Central memory CD8-positive, alpha-beta T cell (primary cell): ENCODE results near the gene CNTNAP2.

Source experiments
- ATAC-seq: fragments of 150-1000 bp; cut with Tn5 transposase; replicated peaks from 2 replicates; pipeline ENCODE4 v1.10.0; 2022; ENCODE audit warnings: mild to moderate bottlenecking, moderate FRiP score, moderate number of reproducible peaks; ENCODE audit not compliant: poor library complexity, severe bottlenecking; ENCODE audit errors: extremely low read depth
- DNase-seq, 2 donors: peaks; one replicate each; pipeline ENCODE4 v3.0.0; 2021; ENCODE audit warnings: low spot score in 2 of 2
- H3K27ac Mint-ChIP-seq: one replicate; pipeline ENCODE4 v1.8.0; 2022; ENCODE audit warnings: low read depth, mild to moderate bottlenecking, moderate library complexity, mixed read lengths
- H3K27me3 Mint-ChIP-seq: one replicate; pipeline ENCODE4 v1.8.0; 2022; ENCODE audit warnings: mixed read lengths
- H3K36me3 Mint-ChIP-seq: one replicate; pipeline ENCODE4 v1.8.0; 2022; ENCODE audit warnings: mild to moderate bottlenecking, moderate library complexity, mixed read lengths; ENCODE audit not compliant: insufficient read depth
- H3K4me1 Mint-ChIP-seq: one replicate; pipeline ENCODE4 v1.8.0; 2022; ENCODE audit warnings: mixed read lengths
- H3K4me3 Mint-ChIP-seq: one replicate; pipeline ENCODE4 v1.8.0; 2022; ENCODE audit warnings: mild to moderate bottlenecking, moderate library complexity, mixed read lengths
- H3K9me3 Mint-ChIP-seq: one replicate; pipeline ENCODE4 v1.8.0; 2022; ENCODE audit warnings: mixed read lengths

Gene CNTNAP2

DNA sequence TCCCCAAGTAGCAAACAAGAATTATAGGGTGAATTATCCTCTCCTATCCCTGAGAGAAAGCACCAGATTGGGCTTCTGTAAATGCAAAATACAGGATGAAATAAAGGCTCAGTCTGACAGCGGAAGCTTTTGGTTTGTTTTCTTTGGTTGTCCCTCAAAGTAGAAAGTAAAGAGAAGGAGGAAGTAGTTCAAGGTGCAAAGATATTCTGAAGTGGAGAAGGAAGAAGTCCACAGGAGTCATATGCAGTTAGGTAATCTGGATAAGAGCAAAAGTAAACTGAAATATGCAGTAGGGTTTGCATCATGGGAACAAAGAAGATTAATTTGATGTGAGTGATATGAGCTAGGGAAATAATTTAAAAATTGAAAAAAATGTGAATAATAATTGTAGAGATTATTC is 1071.9 kb downstream of the CNTNAP2 start:
- Mint-ChIP-seq H3K9me3 (peaks cover 33% of the 10 kb centered on the region), H3K4me1 (no peaks in the 10 kb centered on the region), H3K4me3 (no peak overlapping the region), H3K27me3 (no peaks in the 10 kb centered on the region), H3K36me3 (no peaks in the 10 kb centered on the region), H3K27ac (no peak overlapping the region)
- no peak for ATAC-seq
- no peak for DNase-seq

DNA sequence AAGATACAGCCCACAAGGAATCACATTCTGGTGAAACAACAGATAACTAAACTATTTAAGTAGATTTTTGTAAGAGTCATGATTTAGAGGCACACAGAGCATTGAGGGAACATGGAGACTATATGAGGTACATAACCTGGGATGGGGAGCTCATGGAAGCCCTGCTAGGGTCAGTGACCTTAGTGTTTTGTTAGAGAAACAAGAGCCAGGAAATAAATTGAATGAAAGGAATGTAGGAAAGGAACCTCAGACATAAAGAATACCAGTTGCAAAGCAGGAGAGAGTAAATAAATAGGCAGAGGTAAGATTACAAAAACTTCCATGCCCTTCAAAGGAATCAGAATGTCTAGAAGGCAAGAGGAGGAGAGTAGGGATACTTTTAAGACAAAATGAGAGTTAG is 1076.9 kb downstream of the CNTNAP2 start:
- Mint-ChIP-seq H3K4me1 (no peaks in the 10 kb centered on the region), H3K27me3 (no peaks in the 10 kb centered on the region), H3K9me3 (peaks cover 14% of the 10 kb centered on the region), H3K27ac (no peak overlapping the region), H3K4me3 (no peak overlapping the region), H3K36me3 (no peaks in the 10 kb centered on the region)
- ATAC-seq (no peak), DNase-seq (no peak)

DNA sequence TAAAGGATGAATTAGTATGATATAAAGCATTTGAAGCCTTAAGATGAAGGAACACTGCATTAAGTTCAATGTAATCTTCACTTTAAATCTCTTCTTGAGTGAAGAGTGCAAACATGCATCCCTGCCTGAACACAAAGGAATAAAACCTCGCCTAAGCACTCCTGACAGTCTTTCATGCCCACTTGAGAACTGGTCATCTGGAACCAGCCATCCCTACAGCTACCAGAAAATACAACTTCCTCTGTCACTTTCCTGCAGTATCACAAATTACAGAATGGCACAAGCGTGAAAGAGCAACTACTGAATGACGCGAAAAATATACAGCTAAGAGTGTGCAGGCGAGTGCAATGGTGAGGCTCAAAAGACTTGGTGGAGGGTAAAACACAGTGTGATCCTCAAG is 1079.9 kb downstream of the CNTNAP2 start:
- Mint-ChIP-seq H3K36me3 (no peaks in the 10 kb centered on the region), H3K9me3 (peaks cover 12% of the 10 kb centered on the region), H3K4me3 (no peak overlapping the region), H3K4me1 (no peaks in the 10 kb centered on the region), H3K27me3 (no peaks in the 10 kb centered on the region), H3K27ac (no peak overlapping the region)
- ATAC-seq (no peak), DNase-seq (no peak)

DNA sequence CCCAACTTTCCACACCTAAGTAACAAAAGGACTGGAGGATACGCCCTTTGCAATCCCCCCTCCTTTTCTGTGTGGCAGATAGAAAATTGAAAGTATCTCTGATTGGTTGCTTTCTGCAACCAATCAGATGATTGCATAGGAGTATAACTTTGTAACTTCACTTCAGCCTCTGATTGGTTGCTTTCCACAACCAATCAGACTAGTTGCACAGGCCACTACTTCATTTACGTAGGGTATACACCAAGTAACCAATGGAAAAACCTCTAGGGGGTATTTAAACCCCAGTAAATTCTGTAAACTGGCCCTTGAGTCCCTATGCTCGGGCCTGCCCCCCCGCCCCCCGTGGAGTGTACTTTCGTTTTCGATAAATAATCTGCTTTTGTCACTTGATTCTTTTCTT is 1080.4 kb downstream of the CNTNAP2 start:
- Mint-ChIP-seq H3K36me3 (no peaks in the 10 kb centered on the region), H3K4me1 (no peaks in the 10 kb centered on the region), H3K27ac (no peak overlapping the region), H3K4me3 (no peak overlapping the region), H3K27me3 (no peaks in the 10 kb centered on the region), H3K9me3 (peaks cover 12% of the 10 kb centered on the region)
- DNase-seq: no peak
- ATAC-seq: no peak

DNA sequence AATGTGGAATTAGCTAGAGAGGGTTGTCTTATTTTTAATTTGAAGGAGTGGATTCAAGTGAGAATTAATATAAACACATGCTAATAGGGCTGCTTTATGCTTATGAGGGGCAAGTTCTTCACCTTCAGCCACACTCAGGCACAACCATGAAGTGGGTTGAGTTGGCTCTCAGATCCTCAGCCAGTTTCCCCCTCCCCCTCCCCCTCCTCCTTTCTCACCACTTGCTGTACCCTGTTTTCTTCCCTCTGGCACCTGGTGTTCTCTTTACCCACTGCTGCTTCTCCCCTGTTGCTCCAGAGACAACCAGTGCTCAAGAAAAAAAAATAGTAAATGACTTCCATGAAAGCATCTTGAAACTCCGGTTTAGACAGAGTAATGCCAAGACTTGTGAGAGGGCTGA is 1083.3 kb downstream of the CNTNAP2 start:
- Mint-ChIP-seq H3K36me3 (no peaks in the 10 kb centered on the region), H3K27ac (no peak overlapping the region), H3K4me3 (no peak overlapping the region), H3K9me3 (peaks cover 10% of the 10 kb centered on the region), H3K4me1 (no peaks in the 10 kb centered on the region), H3K27me3 (no peaks in the 10 kb centered on the region)
- DNase-seq: no peak
- ATAC-seq: no peak

DNA sequence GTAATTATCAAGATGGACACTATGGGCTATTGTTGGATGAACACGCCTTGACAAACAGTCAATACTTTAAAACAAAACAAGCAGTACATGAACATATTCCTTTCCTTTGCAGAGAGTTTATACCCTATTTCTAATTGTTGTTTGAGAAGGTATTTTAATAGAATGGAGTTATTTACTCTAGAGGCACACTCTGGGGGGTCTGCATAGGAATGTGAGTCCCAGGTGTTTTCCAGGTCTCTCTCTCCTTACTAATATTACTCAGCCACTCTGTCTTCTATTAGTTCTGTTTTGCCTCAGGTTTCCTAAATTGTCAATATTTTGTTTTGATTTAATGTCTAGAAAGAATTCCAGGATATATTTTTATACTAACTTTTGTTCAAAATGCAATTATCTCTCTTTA is 1091.4 kb downstream of the CNTNAP2 start:
- H3K4me3 Mint-ChIP-seq: no peak overlapping the region
- DNase-seq (no peak), ATAC-seq (no peak)
- no peaks in the 10 kb centered on the region for H3K4me1 Mint-ChIP-seq
- H3K27ac Mint-ChIP-seq: no peak overlapping the region
- no peaks in the 10 kb centered on the region for H3K27me3 Mint-ChIP-seq
- peaks cover 13% of the 10 kb centered on the region for H3K9me3 Mint-ChIP-seq
- H3K36me3 Mint-ChIP-seq: no peaks in the 10 kb centered on the region

DNA sequence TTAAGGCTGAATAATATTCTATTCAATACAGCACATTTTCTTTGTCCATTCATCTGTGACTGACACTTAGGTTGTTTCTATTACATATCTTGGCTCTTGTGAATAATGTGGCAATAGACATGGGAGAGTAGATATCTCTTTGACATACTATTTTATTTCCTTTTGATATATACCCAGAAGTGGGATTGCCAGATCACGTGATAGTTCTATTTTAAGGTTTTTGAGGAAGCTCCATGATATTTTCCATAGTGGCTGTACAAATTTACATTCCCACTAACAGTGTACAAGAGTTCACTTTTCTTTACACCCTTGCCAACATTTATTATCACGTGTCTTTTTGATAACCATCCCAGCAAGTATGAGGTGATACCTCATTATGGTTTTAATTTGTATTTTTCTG is 1114.7 kb downstream of the CNTNAP2 start:
- no peak for ATAC-seq
- no peak overlapping the region for H3K4me3 Mint-ChIP-seq
- H3K27ac Mint-ChIP-seq: no peak overlapping the region
- DNase-seq: no peak
- no peaks in the 10 kb centered on the region for H3K4me1 Mint-ChIP-seq
- H3K27me3 Mint-ChIP-seq: no peaks in the 10 kb centered on the region
- H3K36me3 Mint-ChIP-seq: peaks cover 1% of the 10 kb centered on the region
- H3K9me3 Mint-ChIP-seq: peaks cover 36% of the 10 kb centered on the region

DNA sequence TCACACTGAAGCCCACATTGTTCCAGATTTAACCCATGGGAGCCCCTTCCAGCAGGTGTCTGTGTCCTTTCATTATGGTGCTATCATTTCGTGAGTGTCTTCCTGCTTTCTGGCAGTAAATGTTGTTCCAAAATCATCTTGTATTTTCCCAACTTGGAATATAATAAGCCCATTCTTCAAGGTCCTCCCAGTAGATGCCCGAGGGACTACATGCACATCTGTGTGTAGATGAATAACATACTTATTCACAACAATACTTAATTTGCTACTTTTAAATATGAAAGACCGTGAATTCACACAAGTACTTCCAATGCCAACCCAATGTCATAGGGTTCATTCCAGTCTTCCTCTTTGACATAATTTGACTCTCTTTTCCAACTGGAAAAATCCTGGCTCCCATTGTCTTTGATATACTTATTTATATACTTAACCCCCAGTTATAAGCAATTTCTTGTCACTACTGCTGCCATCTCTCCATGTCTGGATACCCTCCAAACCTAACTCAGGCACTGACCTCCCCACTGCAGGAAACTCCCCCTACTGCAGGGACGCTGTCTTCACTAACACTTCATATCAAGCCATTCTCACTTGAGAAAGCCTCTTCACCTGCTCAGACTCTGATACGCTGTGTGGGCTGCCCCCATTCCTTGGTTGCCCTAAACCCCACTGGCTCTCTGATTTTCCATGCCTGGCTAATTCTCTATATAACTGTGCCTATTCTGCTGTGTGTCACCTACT is 1119.2 kb downstream of the CNTNAP2 start:
- DNase-seq (no peak), ATAC-seq (no peak)
- H3K27me3 Mint-ChIP-seq: no peaks in the 10 kb centered on the region
- peaks cover 20% of the 10 kb centered on the region for H3K9me3 Mint-ChIP-seq
- H3K27ac Mint-ChIP-seq: no peak overlapping the region
- no peak overlapping the region for H3K4me3 Mint-ChIP-seq
- peaks cover under 1% of the 10 kb centered on the region for H3K36me3 Mint-ChIP-seq
- H3K4me1 Mint-ChIP-seq: no peaks in the 10 kb centered on the region

DNA sequence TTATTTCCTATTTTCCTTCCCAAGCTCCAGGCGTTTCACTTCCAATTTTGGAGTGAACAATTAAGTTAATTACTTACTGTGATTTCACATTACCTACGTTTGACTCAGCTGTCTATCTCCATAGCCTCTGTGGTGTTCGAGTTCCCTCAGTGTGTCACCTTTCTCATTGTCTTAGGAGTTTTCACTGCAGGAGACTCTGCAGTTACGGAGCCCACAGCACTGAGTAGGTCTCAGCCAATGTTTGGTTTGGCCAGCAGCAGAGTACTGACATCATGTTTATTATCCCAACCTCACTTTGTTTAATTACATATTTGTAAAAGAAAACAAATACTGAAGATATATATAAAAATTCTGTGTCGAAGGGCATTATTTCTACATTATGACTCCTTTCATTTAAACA is 1123.9 kb downstream of the CNTNAP2 start:
- H3K4me1 Mint-ChIP-seq: no peaks in the 10 kb centered on the region
- no peaks in the 10 kb centered on the region for H3K36me3 Mint-ChIP-seq
- no peak overlapping the region for H3K4me3 Mint-ChIP-seq
- ATAC-seq (no peak), DNase-seq (no peak)
- no peaks in the 10 kb centered on the region for H3K27me3 Mint-ChIP-seq
- H3K9me3 Mint-ChIP-seq: peaks cover 18% of the 10 kb centered on the region
- H3K27ac Mint-ChIP-seq: no peak overlapping the region

DNA sequence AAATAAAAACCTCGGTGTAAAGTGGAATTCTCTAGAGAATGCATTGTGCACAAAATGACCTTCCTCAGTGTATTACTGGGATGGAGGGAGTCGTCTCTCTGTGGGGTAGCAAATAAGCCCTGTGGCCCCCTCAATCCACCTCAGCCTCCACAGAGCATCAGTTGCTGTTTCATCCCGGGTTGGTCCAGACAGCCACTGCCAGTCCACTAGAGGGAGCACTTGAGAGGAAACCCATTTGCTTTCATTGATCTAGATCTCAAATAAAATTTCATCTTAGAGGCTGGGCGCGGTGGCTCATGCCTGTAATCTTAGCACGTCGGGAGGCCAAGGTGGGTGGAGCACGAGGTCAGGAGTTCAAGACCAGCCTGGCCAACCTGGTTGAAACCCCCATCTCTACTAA is 1128.7 kb downstream of the CNTNAP2 start:
- no peak overlapping the region for H3K4me3 Mint-ChIP-seq
- H3K36me3 Mint-ChIP-seq: no peaks in the 10 kb centered on the region
- no peak overlapping the region for H3K27ac Mint-ChIP-seq
- H3K27me3 Mint-ChIP-seq: no peaks in the 10 kb centered on the region
- no peaks in the 10 kb centered on the region for H3K4me1 Mint-ChIP-seq
- ATAC-seq (no peak), DNase-seq (no peak)
- H3K9me3 Mint-ChIP-seq: peaks cover 16% of the 10 kb centered on the region

DNA sequence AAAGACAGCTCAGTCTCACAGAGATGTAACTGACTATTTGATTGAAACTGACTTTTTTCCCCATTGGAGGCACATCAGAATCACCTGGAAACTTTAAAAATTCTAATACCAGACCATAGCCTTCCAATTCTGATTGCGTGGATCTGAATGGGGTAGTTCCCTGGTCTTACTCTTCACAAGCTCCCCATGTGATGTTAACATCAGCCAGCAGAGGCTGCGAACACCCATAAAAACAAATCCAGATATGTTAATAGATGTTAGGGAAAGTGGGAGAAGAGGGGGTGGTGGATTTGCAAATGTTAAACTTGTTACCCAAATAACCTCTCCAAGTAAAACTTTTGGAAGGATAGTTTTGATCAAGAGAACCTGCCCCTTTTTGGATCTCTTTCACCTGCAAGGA is 1133.4 kb downstream of the CNTNAP2 start:
- Mint-ChIP-seq H3K4me1 (no peaks in the 10 kb centered on the region), H3K27me3 (no peaks in the 10 kb centered on the region), H3K4me3 (no peak overlapping the region), H3K36me3 (no peaks in the 10 kb centered on the region), H3K9me3 (peaks cover 17% of the 10 kb centered on the region), H3K27ac (no peak overlapping the region)
- DNase-seq (no peak), ATAC-seq (no peak)

DNA sequence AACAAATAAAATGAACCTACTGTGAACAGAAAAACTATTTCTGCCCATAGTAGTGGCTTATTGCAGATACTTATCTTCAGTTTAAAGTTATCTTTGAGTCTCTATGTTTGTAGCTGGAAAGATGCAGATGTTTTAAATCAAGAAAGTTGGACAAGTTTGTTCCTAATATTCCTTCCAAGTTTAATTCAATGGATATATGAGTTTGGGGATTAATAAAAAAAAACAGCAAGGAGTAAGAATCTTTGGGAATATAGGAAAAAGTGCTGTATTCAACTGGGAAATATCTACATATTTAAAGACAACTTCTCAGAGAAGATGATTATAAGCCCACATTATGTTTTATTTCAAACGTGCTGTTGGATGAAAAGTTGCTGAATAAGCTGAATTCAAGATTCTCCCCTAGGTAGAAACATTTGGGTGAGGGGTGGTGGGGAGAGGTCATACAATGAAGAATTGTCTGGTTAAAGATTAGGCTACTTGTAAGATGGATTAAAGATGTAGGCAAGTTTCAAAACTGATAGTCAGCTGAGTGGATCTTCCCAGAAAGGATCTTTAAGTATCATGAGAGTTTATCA is 1135.2 kb downstream of the CNTNAP2 start:
- Mint-ChIP-seq H3K36me3 (no peaks in the 10 kb centered on the region), H3K9me3 (peaks cover 27% of the 10 kb centered on the region), H3K27me3 (no peaks in the 10 kb centered on the region), H3K4me1 (no peaks in the 10 kb centered on the region), H3K27ac (no peak overlapping the region), H3K4me3 (no peak overlapping the region)
- no peak for ATAC-seq
- DNase-seq: no peak

DNA sequence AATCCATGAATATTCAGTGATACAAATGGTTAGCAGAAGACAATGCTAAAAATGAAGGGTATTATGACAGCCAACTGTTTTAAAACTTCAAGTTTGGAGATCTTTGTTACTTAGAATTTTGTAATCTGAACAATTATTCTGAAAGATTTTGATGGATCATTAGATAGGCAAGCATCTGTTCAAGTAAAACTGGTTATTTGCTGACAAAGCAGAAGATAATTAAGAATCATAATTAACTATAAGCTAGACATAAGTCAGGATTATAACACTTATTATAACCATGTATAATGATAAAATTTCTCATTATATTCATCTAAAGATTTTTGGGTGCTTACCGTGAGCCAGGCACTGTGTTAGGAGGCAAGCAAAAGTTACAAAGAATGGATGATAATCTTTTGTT is 1145.1 kb downstream of the CNTNAP2 start:
- Mint-ChIP-seq H3K27ac (no peak overlapping the region), H3K4me1 (no peaks in the 10 kb centered on the region), H3K9me3 (peaks cover 10% of the 10 kb centered on the region), H3K4me3 (no peak overlapping the region), H3K36me3 (no peaks in the 10 kb centered on the region), H3K27me3 (no peaks in the 10 kb centered on the region)
- DNase-seq (no peak), ATAC-seq (no peak)
